Dedifferentiated amniotic fluid mesenchymal stem cell (primary cell): ENCODE results near the gene TUBGCP6.

Experiments
- DNase-seq: peaks from one replicate; pipeline ENCODE4 v3.0.0-alpha.2; 2016; ENCODE audit errors: extremely low spot score

TUBGCP6 gene

GRCh38 chr22:50227579-50228215 is 17.1 kb downstream of the TUBGCP6 start:
- DNase-seq: no peak

- DNase-seq: no peak
These were observed 18.0 kb downstream of the TUBGCP6 start for GRCh38 chr22:50226875-50227165.

- DNase-seq: no peak
These were observed 18.6 kb downstream of the TUBGCP6 start for GRCh38 chr22:50226063-50226874.

- DNase-seq: no peak
These were observed 19.4 kb downstream of the TUBGCP6 start for GRCh38 chr22:50225200-50225969.

- DNase-seq: no peak
These were observed 20.8 kb downstream of the TUBGCP6 start for GRCh38 chr22:50224071-50224470.

GRCh38 chr22:50222508-50222907 is 22.3 kb downstream of the TUBGCP6 start:
- DNase-seq: no peak

GRCh38 chr22:50221410-50222300 is 23.2 kb downstream of the TUBGCP6 start:
- no peak for DNase-seq

GRCh38 chr22:50220603-50221409 is 24.0 kb downstream of the TUBGCP6 start:
- DNase-seq: no peak

DNA sequence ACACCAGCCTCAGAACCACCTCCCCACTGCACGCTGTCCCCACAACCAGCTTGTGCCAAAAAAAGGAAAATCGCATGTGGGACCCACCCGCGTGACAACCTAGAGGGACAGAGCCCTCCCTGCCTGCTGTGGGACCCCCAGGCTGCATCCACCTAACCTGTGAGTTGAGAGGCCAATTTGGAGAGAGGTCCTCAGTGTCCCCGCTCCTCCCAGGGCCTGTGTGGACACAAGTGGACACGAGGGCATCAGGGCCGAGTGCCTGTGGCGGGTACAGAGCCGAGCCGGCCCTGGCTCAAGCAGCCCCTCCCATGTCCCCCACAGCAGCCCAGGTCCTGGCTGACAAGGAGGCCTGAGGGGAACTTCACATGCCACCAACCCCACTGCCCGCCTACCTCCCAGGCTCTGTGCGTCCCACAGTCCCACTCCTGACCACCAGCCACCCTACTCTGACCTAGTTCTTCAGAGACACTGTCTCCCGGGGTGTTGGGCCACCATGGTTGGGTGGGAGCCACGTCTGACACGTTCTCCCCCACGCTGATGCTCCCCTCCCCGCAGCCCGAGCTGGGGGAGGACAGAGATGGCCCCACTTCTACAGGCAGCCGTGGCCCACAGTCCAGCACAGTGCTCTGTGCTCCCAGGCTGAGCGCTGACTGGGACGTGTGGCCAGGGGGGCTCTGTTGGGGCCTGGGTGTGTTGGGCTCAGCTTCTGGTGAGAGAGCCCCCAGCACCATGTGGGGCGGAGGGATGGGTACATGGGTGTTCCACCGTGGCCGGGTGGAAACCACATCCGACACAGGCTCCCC is 24.8 kb downstream of the TUBGCP6 start:
- no peak for DNase-seq

- no peak for DNase-seq
These were observed 25.7 kb downstream of the TUBGCP6 start for GRCh38 chr22:50218996-50219727.

DNA sequence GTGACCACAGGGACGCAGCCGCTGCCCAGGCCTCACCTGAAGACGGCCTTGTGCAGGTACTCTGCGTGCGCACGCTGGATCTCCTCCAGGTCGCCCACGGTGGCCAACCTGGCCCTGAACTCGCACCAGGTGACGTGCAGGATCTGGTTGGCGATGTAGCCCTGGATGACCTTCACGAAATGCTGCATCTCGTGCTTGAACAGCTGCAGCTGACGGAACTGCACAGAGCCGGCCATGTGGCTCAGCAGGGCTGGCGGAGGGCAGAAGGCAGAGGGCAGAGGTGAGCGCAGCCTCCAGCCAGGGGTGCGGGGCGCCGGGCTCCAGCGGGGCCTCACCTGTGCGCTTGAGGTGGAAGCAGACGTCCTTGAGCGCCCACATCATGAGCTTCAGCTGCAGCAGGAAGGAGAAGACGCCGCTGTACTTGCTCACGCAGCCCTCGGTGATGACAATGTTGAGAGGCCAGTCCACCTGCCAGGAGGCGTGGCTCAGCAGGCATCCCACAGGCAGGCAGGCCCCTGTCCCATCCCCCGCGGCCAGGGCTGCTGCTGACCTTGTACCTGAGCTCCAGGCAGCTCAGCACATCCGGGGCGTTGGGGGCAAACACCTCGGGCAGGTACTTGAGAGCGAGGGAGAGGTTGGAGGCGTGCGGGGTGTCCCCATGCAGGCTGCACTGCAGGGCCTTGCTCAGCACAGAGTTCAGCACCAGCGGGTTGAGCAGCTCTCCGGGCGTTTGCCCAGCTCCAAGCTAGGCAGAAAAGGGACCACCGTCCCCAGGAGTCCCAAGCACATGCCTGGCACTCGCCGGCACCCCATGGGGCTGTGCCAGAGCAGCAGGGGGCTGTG is 26.4 kb downstream of the TUBGCP6 start:
- no peak for DNase-seq

DNA sequence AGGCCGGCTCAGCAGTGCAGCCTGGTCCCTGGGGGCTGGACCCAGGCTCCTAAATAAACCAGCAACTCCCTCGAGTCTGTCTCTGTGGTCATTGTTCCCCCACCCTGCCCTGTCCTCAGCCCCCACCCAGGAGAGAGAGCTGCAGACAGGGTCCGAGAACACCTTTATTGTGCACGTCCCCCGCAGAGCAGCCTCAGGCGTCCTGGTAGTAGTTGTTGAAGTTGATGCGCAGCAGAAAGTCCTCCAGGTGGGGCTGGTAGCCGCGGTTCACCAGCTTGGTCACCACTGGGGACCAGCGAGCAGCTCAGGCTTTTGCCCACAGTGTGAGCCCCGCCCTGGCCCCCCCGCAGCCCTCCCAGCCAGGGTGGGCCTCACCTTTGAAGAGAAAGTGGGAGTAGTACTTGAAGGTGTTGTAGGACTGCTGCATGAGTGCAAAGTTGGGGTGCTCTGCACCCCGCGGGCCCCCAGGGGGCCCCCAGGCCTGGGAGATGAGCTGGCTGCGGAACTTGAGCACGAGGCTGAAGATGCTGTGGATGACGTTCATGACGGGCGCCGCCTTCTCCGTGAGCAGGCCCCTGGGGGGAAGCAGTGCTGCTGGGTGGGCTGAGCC is 27.2 kb downstream of the TUBGCP6 start:
- DNase-seq: no peak

- DNase-seq: no peak
These were observed 27.9 kb downstream of the TUBGCP6 start for GRCh38 chr22:50216684-50217520.

- no peak for DNase-seq
These were observed 28.7 kb downstream of the TUBGCP6 start for GRCh38 chr22:50216055-50216683.

- DNase-seq: no peak
These were observed 29.3 kb downstream of the TUBGCP6 start for GRCh38 chr22:50215297-50216054.

GRCh38 chr22:50213263-50213662 is 31.6 kb downstream of the TUBGCP6 start:
- DNase-seq: no peak
